Natural killer cell (primary cell): ENCODE results near the gene PNPO. TPM values are rescaled to one million over a fixed set of nuclear protein-coding genes. Genes with fewer than 3 reads are reported as not detected.
A peak's percentile ranks its signal among the peaks of the same experiment; 100 is the strongest.

Experiments
- ATAC-seq, 3 donors: fragments of 150-1000 bp in 2 of 3; fragments of 200-7000 bp in 1 of 3; cut with Tn5 transposase; 1 replicate in 1 of 3; 2 replicates in 2 of 3; pipeline ENCODE4 v1.10.0; 2021; ENCODE audit warnings: mild to moderate bottlenecking in 2 of 3, moderate library complexity in 2 of 3
- DNase-seq, 2 donors: peaks; one replicate each; pipeline versions ENCODE4 v3.0.0 to v3.0.0-alpha.2; 2013 to 2021; ENCODE audit warnings: mixed read lengths in 1 of 2
- H3K27ac ChIP-seq: one replicate; pipeline ENCODE4 v1.5.1; 2013; ENCODE audit warnings: mild to moderate bottlenecking, low read length
- H3K27me3 ChIP-seq: one replicate; pipeline ENCODE4 v1.6.1; 2013; ENCODE audit warnings: low read length; ENCODE audit not compliant: control insufficient read depth, insufficient read depth
- H3K36me3 ChIP-seq: one replicate; pipeline ENCODE4 v1.6.1; 2013; ENCODE audit warnings: low read length; ENCODE audit not compliant: control insufficient read depth, insufficient read depth
- H3K4me1 ChIP-seq: one replicate; pipeline ENCODE4 v1.6.1; 2013; ENCODE audit warnings: low read length; ENCODE audit not compliant: control insufficient read depth, insufficient read depth
- H3K4me3 ChIP-seq: one replicate; pipeline ENCODE4 v1.5.1; 2013; ENCODE audit warnings: low read length
- H3K9me3 ChIP-seq: one replicate; pipeline ENCODE4 v1.6.1; 2013; ENCODE audit warnings: low read length; ENCODE audit not compliant: control insufficient read depth, insufficient read depth
- H3K27ac Mint-ChIP-seq, 2 donors: one replicate each; pipeline ENCODE4 v1.8.0; 2022; ENCODE audit warnings: mild to moderate bottlenecking in 2 of 2, mixed read lengths in 2 of 2, moderate library complexity in 1 of 2
- H3K27me3 Mint-ChIP-seq, 2 donors: one replicate each; pipeline ENCODE4 v1.8.0; 2022; ENCODE audit warnings: low read depth in 2 of 2, mixed read lengths in 2 of 2
- H3K36me3 Mint-ChIP-seq: one replicate; pipeline ENCODE4 v1.8.0; 2022; ENCODE audit warnings: mixed read lengths
- H3K4me1 Mint-ChIP-seq, 2 donors: one replicate each; pipeline ENCODE4 v1.8.0; 2022; ENCODE audit warnings: mixed read lengths in 2 of 2
- H3K4me3 Mint-ChIP-seq: one replicate; pipeline ENCODE4 v1.8.0; 2022; ENCODE audit warnings: mild to moderate bottlenecking, moderate library complexity, mixed read lengths
- H3K9me3 Mint-ChIP-seq, 2 donors: one replicate each; pipeline ENCODE4 v1.8.0; 2022; ENCODE audit warnings: mixed read lengths in 2 of 2
- WGBS: methylation state at CpG from one replicate; pipeline ENCODE4 v1.1.7; 2013; ENCODE audit warnings: missing lambda C conversion rate; ENCODE audit not compliant: insufficient coverage; 5-methylcytosine and 5-hydroxymethylcytosine counted together
- intact Hi-C: fragments of 100-400 bp; cut with micrococcal nuclease; formaldehyde crosslinking; loops from one replicate; pipeline ENCODE4 v1.14.2; 2022
- total RNA-seq, 4 donors: library from RNA; stranded (reverse); fragments of 120-200 nt in 1 of 4; gene quantifications; one replicate each; pipeline versions ENCODE4 v1.2.3 to v1.2.4, GENCODE V29; 2013 to 2022
- TF ChIP-seq, protein P1 (sequence below): fragments of 200-600 bp; IDR thresholded peaks from one replicate; pipeline ENCODE4 v1.8.0; 2022; ENCODE audit warnings: antibody characterized with exemption

PNPO gene
- total RNA-seq, 3 donors from 2014 or later (not counting 1 experiment from before 2014, with no cell fraction given), result 6.0 to 10.9 (median 9.3) TPM

DNA sequence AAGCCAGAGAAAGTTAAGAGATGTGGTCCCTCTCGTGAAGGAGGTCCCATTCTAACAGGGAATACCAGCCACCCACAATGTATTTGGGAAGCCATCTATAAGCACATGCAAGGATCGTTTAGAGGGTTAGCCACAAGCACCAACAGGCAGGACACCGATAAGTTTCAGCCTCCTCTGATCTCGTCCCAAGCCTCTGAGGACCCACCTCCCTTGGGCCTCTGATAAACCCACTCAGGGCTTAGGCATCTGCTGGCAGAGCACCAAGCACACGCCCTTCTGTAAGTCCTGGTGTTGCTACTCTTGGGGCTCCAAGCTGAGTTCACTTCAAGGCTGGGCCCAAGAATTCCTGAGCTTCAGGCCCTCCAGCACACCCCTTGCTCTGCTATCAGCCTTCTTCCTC, 5.4 kb upstream of the PNPO start:
- H3K27ac Mint-ChIP-seq, result no peak overlapping the region

DNA sequence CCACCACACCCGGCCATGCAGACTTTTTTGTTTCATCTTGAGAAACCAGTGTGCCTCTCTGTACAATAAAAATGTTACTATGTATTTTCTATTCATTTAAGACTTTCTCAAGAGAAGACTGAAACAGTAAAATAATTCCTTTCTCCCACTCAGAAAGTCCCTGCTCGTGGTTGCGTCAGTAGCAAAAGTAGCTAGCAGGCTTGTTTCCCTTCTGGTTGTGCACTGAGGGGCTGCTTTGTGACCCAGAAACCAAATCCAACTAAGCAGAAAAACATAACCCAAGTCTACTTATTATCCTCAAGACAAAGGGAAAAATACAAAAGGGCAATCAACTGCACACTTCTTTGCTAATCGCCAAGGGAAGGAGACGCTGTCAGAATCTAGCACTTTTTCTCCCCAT, 3.4 kb upstream of the PNPO start:
- Mint-ChIP-seq H3K9me3 (no peaks in the 10 kb centered on the region), H3K4me1 (peaks cover 16 to 20% of the 10 kb centered on the region in 2 donors), H3K27ac (no peak overlapping the region), H3K4me3 (no peak overlapping the region), H3K36me3 (no peaks in the 10 kb centered on the region), H3K27me3 (no peaks in the 10 kb centered on the region)
- Histone ChIP-seq H3K4me1 (peaks cover 15% of the 10 kb centered on the region), H3K27me3 (no peaks in the 10 kb centered on the region), H3K27ac (no peak overlapping the region), H3K9me3 (no peaks in the 10 kb centered on the region), H3K36me3 (peaks cover 2% of the 10 kb centered on the region), H3K4me3 (no peak overlapping the region)
- TF ChIP-seq, protein P1, sequence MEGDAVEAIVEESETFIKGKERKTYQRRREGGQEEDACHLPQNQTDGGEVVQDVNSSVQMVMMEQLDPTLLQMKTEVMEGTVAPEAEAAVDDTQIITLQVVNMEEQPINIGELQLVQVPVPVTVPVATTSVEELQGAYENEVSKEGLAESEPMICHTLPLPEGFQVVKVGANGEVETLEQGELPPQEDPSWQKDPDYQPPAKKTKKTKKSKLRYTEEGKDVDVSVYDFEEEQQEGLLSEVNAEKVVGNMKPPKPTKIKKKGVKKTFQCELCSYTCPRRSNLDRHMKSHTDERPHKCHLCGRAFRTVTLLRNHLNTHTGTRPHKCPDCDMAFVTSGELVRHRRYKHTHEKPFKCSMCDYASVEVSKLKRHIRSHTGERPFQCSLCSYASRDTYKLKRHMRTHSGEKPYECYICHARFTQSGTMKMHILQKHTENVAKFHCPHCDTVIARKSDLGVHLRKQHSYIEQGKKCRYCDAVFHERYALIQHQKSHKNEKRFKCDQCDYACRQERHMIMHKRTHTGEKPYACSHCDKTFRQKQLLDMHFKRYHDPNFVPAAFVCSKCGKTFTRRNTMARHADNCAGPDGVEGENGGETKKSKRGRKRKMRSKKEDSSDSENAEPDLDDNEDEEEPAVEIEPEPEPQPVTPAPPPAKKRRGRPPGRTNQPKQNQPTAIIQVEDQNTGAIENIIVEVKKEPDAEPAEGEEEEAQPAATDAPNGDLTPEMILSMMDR, result no peak
- ATAC-seq (no peak), DNase-seq (no peak)
- 74% methylated on average over 5 of the region's 5 CpGs for whole genome bisulfite sequencing
- intact Hi-C loops, result no loop called here

More for the DNA sequence above, 5.4 kb upstream of the PNPO start:
- Histone ChIP-seq H3K27me3 (no peaks in the 10 kb centered on the region), H3K27ac (no peak overlapping the region), H3K9me3 (no peaks in the 10 kb centered on the region), H3K4me1 (peaks cover 3% of the 10 kb centered on the region), H3K36me3 (peaks cover 2% of the 10 kb centered on the region), H3K4me3 (no peak overlapping the region)
- no peaks in the 10 kb centered on the region for H3K9me3 Mint-ChIP-seq
- no peaks in the 10 kb centered on the region for H3K36me3 Mint-ChIP-seq
- H3K4me3 Mint-ChIP-seq, result no peak overlapping the region
- H3K4me1 Mint-ChIP-seq, result peaks cover 4% of the 10 kb centered on the region in 2 donors
- DNase-seq (no peak), ATAC-seq (no peak)
- TF ChIP-seq, protein P1, result no peak
- intact Hi-C loops, result no loop called here
- WGBS, result 94% methylated on average over 5 of the region's 5 CpGs
- H3K27me3 Mint-ChIP-seq, result no peaks in the 10 kb centered on the region

DNA sequence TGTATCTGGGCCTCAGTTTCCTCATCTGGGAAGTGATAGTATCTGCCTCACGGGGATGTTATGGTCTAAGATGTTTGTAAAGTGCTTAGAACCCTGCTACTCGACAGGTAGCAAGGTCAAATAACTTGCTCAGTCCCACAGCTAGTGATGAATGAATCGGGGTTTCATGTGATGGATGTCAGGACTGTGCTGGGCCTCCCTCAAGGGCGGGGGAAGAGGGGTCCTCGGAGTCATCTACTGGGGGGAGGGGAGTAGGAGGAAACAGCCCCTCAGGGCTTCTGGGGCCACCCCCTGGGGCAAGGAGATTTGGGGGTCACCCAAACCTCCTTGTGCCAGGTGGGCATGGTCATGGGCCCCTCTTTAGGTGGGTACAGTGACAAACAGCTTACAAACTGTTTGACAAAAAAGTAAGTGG, 732 bp downstream of the PNPO start:
- TF ChIP-seq, protein P1, result no peak
- Mint-ChIP-seq H3K27ac (peak overlapping the region; percentile 87 to 92), H3K36me3 (no peaks in the 10 kb centered on the region), H3K4me3 (peak overlapping the region; percentile 93), H3K4me1 (peaks cover 27 to 42% of the 10 kb centered on the region in 2 donors), H3K9me3 (no peaks in the 10 kb centered on the region), H3K27me3 (no peaks in the 10 kb centered on the region)
- Histone ChIP-seq H3K4me1 (peaks cover 36% of the 10 kb centered on the region), H3K9me3 (no peaks in the 10 kb centered on the region), H3K27ac (peak overlapping the region; percentile 72), H3K27me3 (no peaks in the 10 kb centered on the region), H3K4me3 (peak overlapping the region; percentile 79), H3K36me3 (peaks cover 6% of the 10 kb centered on the region)
- intact Hi-C loops, result loop anchor here (10.0 kb wide), 3 partner anchors 107 to 163 kb away; partner anchors contain the start of genes CBX1, LRRC46, MRPL10 and SNX11
- DNase-seq (no peak), ATAC-seq (no peak)
- WGBS, result 8% methylated on average over 5 of the region's 5 CpGs

DNA sequence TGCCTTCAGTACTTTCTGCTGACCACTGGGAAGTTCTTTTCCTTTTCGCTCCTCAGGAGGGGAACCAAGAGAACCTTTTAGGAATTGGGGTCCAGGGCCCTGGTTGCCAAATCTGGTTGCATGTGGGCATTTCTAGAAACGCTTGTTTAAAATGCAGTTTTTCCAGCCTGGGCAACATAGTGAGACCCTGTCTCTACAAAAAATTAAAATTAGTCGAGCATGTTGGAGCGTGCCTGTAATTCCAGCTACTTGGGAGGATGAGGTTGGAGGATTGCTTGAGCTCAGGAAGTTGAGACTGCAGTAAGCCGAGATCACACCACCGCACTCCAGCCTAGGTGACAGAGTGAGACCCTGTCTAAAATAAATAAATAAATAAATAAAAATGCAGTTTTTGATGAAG, 1.2 kb downstream of the PNPO start:
- peaks cover 36% of the 10 kb centered on the region for H3K4me1 ChIP-seq
- intact Hi-C loops, result loop anchor here (10.0 kb wide), 3 partner anchors 108 to 162 kb away; partner anchors contain the start of genes CBX1, LRRC46, MRPL10 and SNX11
- no peak overlapping the region for H3K27ac ChIP-seq
- H3K4me1 Mint-ChIP-seq, result peaks cover 27 to 42% of the 10 kb centered on the region in 2 donors
- H3K36me3 Mint-ChIP-seq, result no peaks in the 10 kb centered on the region
- no peaks in the 10 kb centered on the region for H3K9me3 ChIP-seq
- WGBS, result 96% methylated on average over 3 of the region's 6 CpGs
- DNase-seq (no peak), ATAC-seq (no peak)
- H3K4me3 Mint-ChIP-seq, result peak overlapping the region; percentile 45
- H3K27me3 Mint-ChIP-seq, result no peaks in the 10 kb centered on the region
- H3K27ac Mint-ChIP-seq, result peak overlapping the region in 1 of 2 donors; percentile 92
- peaks cover 6% of the 10 kb centered on the region for H3K36me3 ChIP-seq
- TF ChIP-seq, protein P1, result no peak
- no peak overlapping the region for H3K4me3 ChIP-seq
- H3K27me3 ChIP-seq, result no peaks in the 10 kb centered on the region
- no peaks in the 10 kb centered on the region for H3K9me3 Mint-ChIP-seq
